Panc1 (cell line): ENCODE results near the gene MPDU1. TPM values are rescaled to one million over a fixed set of nuclear protein-coding genes. Genes with fewer than 3 reads are reported as not detected.

Experiments used
- ATAC-seq: fragments of 200-7000 bp; cut with Tn5 transposase; 2 replicates; pipeline ENCODE4 v1.9.1; 2020; ENCODE audit warnings: mild to moderate bottlenecking, moderate library complexity
- Bru-seq: library from RNA; stranded (reverse); fragments of 400-500 nt; gene quantifications from one replicate; lab custom pipeline; 2021; lab: Mats Ljungman, UMichigan
- BruChase-seq, 2 experiments: library from RNA; stranded (reverse); fragments of 400-500 nt; gene quantifications; one replicate each; lab custom pipeline; 2021; lab: Mats Ljungman, UMichigan
- BruUV-seq: library from RNA; stranded (reverse); fragments of 400-500 nt; replicated peaks from 2 replicates; lab custom pipeline; 2021; lab: Mats Ljungman, UMichigan
- CTCF ChIA-PET: fragments of 300-600 bp; sonication (Branson Sonifier 250); formaldehyde crosslinking; loops from one replicate; lab custom pipeline; 2022; ENCODE audit warnings: antibody characterized with exemption; lab: Charles Lee
- POLR2A ChIA-PET: fragments of 300-600 bp; sonication (Branson Sonifier 250); formaldehyde crosslinking; loops from one replicate; lab custom pipeline; 2022; ENCODE audit warnings: antibody characterized with exemption; lab: Charles Lee
- DNase-seq: peaks from one replicate; pipeline ENCODE4 v3.0.0-alpha.2; 2010; ENCODE audit warnings: low read depth, low spot score
- H3K27ac ChIP-seq: 2 replicates; pipeline ENCODE4 v1.5.1; 2011; ENCODE audit warnings: mild to moderate bottlenecking, low read length, inconsistent platforms
- H3K27me3 ChIP-seq: fragments of 200-500 bp; sonication (Bioruptor generic); 2 replicates; pipeline ENCODE4 v1.6.0; 2014; ENCODE audit warnings: low read length, inconsistent platforms; ENCODE audit not compliant: control insufficient read depth, insufficient read depth
- H3K36me3 ChIP-seq: fragments of 200-500 bp; sonication (Bioruptor generic); 2 replicates; pipeline ENCODE4 v1.5.1; 2014; ENCODE audit warnings: inconsistent platforms, mild to moderate bottlenecking, low read length, moderate library complexity; ENCODE audit not compliant: control insufficient read depth, insufficient read depth
- H3K4me1 ChIP-seq: 2 replicates; pipeline ENCODE4 v1.5.1; 2011; ENCODE audit warnings: inconsistent platforms, mild to moderate bottlenecking, low read length, moderate library complexity; ENCODE audit not compliant: control insufficient read depth, insufficient read depth
- H3K4me3 ChIP-seq, 2 experiments: 2 replicates each; pipeline ENCODE4 v1.5.1; 2011 to 2012; ENCODE audit warnings: low read depth in 2 of 2, low read length in 2 of 2, mild to moderate bottlenecking in 2 of 2, inconsistent platforms in 1 of 2, moderate library complexity in 1 of 2
- H3K9me3 ChIP-seq: fragments of 200-500 bp; sonication (Bioruptor generic); 2 replicates; pipeline ENCODE4 v1.5.1; 2014; ENCODE audit warnings: low read depth, mild to moderate bottlenecking, inconsistent platforms, low read length, moderate library complexity; ENCODE audit not compliant: control insufficient read depth, insufficient read depth
- POLR2AphosphoS5 ChIP-seq: IDR thresholded peaks from 2 replicates; pipeline ENCODE4 v1.6.1; 2012; ENCODE audit warnings: mild to moderate bottlenecking, low read depth, low read length, moderate library complexity
- SIN3A ChIP-seq: IDR thresholded peaks from 2 replicates; pipeline ENCODE4 v1.6.1; 2012; ENCODE audit warnings: low read depth, mild to moderate bottlenecking, low read length, moderate library complexity, borderline replicate concordance; ENCODE audit not compliant: insufficient read depth
- TCF7L2 ChIP-seq: IDR thresholded peaks from 2 replicates; pipeline ENCODE4 v1.6.1; 2011; ENCODE audit warnings: mild to moderate bottlenecking, low read depth, low read length, inconsistent platforms
- in situ Hi-C: cut with HindIII; loops from 2 replicates; pipeline ENCODE4 v1.10.0; 2016; ENCODE audit warnings: low sequenced_read_pairs, low pct_unique_long_range_greater_than_20kb
- intact Hi-C: fragments of 100-400 bp; cut with micrococcal nuclease; formaldehyde crosslinking; loops from one replicate; pipeline ENCODE4 v1.10.0; 2022; ENCODE audit not compliant: unreplicated experiment
- long read RNA-seq: library from polyadenylated mRNA; unstranded; transcript quantifications from one replicate; pipeline ENCODE4 v2.0.0, GENCODE V29; 2021; ENCODE audit not compliant: unreplicated experiment
- polyA plus RNA-seq: library from polyadenylated mRNA; unstranded; fragments of >200 nt; gene quantifications from one replicate; pipeline ENCODE4 v1.2.1, GENCODE V29; 2012; ENCODE audit warnings: missing spikeins; ENCODE audit not compliant: insufficient read length
- total RNA-seq: library from RNA; stranded (reverse); gene quantifications from one replicate; pipeline ENCODE4 v1.2.1, GENCODE V29; 2021; ENCODE audit not compliant: unreplicated experiment
- TF ChIP-seq, protein P1 (sequence below): fragments of 450-650 bp; IDR thresholded peaks from 2 replicates; pipeline ENCODE4 v1.5.1; 2017; ENCODE audit warnings: mild to moderate bottlenecking
- TF ChIP-seq, protein P2 (sequence below), 2 experiments: IDR thresholded peaks; 2 replicates each; pipeline ENCODE4 v1.6.1; 2011 to 2012; ENCODE audit warnings: low read depth in 2 of 2, control low read depth in 1 of 2, low read length in 1 of 2, mild to moderate bottlenecking in 1 of 2, moderate library complexity in 1 of 2; ENCODE audit not compliant: insufficient read depth in 1 of 2

The MPDU1 gene
- total RNA-seq (47.1 TPM), Bru-seq, nascent RNA (percentile 71 among the genes with signal in this experiment), BruChase-seq, experiment 1, labeled RNA remaining after a 2-hour chase (percentile 79 among the genes with signal in this experiment), BruChase-seq, experiment 2, labeled RNA remaining after a 6-hour chase (percentile 88 among the genes with signal in this experiment)
- 68.0 TPM for polyA plus RNA-seq
- long read RNA-seq, transcript MPDU1-201 (7 exons, 1,601 nt): major isoform, 5 of 25 reads
- long read RNA-seq, partial matches to known transcripts: 9 of 25 reads
- long read RNA-seq, other reads (novel, unspliced or antisense): 1 of 25 reads

DNA sequence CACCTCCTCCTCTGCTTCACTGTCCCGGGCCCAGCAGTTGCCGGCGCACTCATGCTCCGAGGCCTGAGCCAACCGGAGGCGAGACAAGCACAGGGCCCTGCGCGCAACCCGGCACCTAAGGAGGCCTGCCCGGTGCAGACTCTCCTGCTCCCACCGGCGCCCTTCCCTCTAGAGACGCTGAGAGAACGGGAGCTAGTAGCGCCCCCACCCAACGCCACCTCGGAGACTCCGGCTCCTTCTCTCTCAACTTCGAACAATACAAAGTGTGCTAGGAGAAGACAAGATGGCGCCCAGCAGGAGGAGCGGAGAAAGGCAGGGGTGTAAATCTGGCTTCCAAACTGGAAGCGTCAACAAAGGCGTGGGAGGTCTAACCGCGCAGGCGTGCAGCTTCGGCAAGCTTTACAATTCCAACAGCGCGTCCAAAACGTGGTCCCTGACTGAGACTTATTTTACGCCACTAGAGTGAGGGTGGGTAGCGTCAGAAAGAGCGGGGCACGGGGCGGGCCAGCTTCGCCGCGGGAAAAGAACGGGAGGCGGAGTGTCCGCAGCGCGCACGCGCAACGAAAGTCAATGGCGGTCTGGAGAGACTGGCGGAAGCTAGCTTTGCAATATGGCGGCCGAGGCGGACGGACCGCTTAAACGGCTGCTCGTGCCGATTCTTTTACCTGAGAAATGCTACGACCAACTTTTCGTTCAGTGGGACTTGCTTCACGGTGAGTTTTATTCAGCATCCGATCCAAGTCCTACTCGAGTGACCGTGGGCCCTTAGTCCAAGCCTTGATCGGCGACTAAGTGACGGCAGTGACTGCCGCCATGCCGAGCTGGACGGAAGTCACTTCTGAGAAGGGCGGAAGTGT lies at the start of gene MPDU1:
TSS of gene MPDU1 (plus strand) at position 600 of the 857 bp plus-strand sequence. CDS start at position 611, 11 bp downstream.
- peaks cover 39% of the 10 kb centered on the region for H3K4me1 ChIP-seq
- intact Hi-C loops (no loop called here), in situ Hi-C loops (no loop called here)
- H3K27ac ChIP-seq: peak within 1 kb of the TSS; percentile 100
- no peaks in the 10 kb centered on the region for H3K9me3 ChIP-seq
- ATAC-seq: peak; percentile 72
- peak; percentile 40 for TF ChIP-seq TCF7L2
- TF ChIP-seq, protein P1, sequence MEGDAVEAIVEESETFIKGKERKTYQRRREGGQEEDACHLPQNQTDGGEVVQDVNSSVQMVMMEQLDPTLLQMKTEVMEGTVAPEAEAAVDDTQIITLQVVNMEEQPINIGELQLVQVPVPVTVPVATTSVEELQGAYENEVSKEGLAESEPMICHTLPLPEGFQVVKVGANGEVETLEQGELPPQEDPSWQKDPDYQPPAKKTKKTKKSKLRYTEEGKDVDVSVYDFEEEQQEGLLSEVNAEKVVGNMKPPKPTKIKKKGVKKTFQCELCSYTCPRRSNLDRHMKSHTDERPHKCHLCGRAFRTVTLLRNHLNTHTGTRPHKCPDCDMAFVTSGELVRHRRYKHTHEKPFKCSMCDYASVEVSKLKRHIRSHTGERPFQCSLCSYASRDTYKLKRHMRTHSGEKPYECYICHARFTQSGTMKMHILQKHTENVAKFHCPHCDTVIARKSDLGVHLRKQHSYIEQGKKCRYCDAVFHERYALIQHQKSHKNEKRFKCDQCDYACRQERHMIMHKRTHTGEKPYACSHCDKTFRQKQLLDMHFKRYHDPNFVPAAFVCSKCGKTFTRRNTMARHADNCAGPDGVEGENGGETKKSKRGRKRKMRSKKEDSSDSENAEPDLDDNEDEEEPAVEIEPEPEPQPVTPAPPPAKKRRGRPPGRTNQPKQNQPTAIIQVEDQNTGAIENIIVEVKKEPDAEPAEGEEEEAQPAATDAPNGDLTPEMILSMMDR: no peak
- peak; percentile 79 for TF ChIP-seq POLR2AphosphoS5
- TF ChIP-seq SIN3A: peak; percentile 81; the same call in 1 of the 2 replicates
- TF ChIP-seq, protein P2, sequence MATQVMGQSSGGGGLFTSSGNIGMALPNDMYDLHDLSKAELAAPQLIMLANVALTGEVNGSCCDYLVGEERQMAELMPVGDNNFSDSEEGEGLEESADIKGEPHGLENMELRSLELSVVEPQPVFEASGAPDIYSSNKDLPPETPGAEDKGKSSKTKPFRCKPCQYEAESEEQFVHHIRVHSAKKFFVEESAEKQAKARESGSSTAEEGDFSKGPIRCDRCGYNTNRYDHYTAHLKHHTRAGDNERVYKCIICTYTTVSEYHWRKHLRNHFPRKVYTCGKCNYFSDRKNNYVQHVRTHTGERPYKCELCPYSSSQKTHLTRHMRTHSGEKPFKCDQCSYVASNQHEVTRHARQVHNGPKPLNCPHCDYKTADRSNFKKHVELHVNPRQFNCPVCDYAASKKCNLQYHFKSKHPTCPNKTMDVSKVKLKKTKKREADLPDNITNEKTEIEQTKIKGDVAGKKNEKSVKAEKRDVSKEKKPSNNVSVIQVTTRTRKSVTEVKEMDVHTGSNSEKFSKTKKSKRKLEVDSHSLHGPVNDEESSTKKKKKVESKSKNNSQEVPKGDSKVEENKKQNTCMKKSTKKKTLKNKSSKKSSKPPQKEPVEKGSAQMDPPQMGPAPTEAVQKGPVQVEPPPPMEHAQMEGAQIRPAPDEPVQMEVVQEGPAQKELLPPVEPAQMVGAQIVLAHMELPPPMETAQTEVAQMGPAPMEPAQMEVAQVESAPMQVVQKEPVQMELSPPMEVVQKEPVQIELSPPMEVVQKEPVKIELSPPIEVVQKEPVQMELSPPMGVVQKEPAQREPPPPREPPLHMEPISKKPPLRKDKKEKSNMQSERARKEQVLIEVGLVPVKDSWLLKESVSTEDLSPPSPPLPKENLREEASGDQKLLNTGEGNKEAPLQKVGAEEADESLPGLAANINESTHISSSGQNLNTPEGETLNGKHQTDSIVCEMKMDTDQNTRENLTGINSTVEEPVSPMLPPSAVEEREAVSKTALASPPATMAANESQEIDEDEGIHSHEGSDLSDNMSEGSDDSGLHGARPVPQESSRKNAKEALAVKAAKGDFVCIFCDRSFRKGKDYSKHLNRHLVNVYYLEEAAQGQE (IDR thresholded peaks at IDR 0.05; ENCODE audit: insufficient read depth in 1 of 2, low read depth in 2 of 2, low read length in 1 of 2): no peak; a peak in 2 of 4 replicates
- peak; percentile 92 for DNase-seq
- no peaks in the 10 kb centered on the region; the same call in 1 of the 2 replicates for H3K36me3 ChIP-seq
- POLR2A ChIA-PET: interaction anchor here (0.6 to 1.1 kb wide), 2 partner anchors 67 to 104 kb away, joined by 4 to 7 read pairs; partner anchors contain the start of gene TP53
- BruUV-seq: TSS peak; percentile 88
- CTCF ChIA-PET: no interaction called here
- peak within 1 kb of the TSS; percentile 65 to 66 for H3K4me3 ChIP-seq
- H3K27me3 ChIP-seq: no peaks in the 10 kb centered on the region

DNA sequence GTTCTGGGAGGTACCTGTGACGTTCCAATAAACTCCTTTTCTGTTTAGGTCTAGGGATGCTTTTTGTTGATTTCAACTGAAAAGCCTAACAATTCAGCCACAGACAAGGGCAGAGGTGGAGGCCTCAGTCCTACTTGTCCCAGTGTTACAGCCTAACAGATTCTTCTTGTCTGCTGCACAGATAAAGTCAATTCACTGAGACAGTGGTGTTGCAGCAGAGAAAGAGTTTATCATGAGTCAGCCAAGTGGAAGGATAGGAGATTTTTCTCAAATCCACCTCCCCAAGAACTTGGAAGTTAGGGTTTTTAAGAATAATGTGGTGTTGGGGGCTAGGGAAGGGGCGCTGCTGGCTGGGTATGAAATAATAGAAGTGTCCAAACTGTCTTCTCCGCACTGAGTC lies 45.6 kb upstream of the MPDU1 start:
- Histone ChIP-seq H3K27me3 (no peaks in the 10 kb centered on the region), H3K9me3 (no peaks in the 10 kb centered on the region), H3K4me1 (no peaks in the 10 kb centered on the region), H3K36me3 (no peaks in the 10 kb centered on the region), H3K4me3 (no peak overlapping the region), H3K27ac (no peak overlapping the region)
- POLR2A ChIA-PET: interaction anchor here (0.5 kb wide), 1 partner anchor 163 kb away, joined by 3 read pairs; no protein-coding TSS in a partner anchor
- no TSS peak for BruUV-seq
- no peak for TF ChIP-seq TCF7L2
- TF ChIP-seq, protein P1: no peak
- TF ChIP-seq, protein P2 (IDR thresholded peaks at IDR 0.05; ENCODE audit: insufficient read depth in 1 of 2, low read depth in 2 of 2, low read length in 1 of 2): no peak
- TF ChIP-seq SIN3A: no peak
- no peak for TF ChIP-seq POLR2AphosphoS5
- intact Hi-C loops (no loop called here), in situ Hi-C loops (no loop called here)
- CTCF ChIA-PET: interaction anchor here (0.6 kb wide), 1 partner anchor 84 kb away, joined by 5 read pairs; no protein-coding TSS in a partner anchor
- ATAC-seq (no peak), DNase-seq (no peak)
